ENCODE measurements around the gene EVC2. TPM values are rescaled to one million over a fixed set of nuclear protein-coding genes. Genes with fewer than 3 reads are reported as not detected.

Gene EVC2
- polyA plus RNA-seq, 1 donor from 2014 or later: 0.27 TPM

- H2AFZ ChIP-seq (ENCODE audit: low read depth, low read length): no peak overlapping the region
- H3K4me2 ChIP-seq (ENCODE audit: low read length): no peak overlapping the region
- no peaks in the 10 kb centered on the region for H3K79me2 ChIP-seq (replicated peaks; ENCODE audit: insufficient read depth, low read length)
- H3K27ac ChIP-seq (ENCODE audit: low read length): no peak overlapping the region
- H3K9me3 ChIP-seq (ENCODE audit: low read length): no peaks in the 10 kb centered on the region
- H3F3A ChIP-seq (ENCODE audit: insufficient read depth, low read length, poor library complexity, severe bottlenecking): no peaks in the 10 kb centered on the region
- TF ChIP-seq SMC3 (conservative IDR thresholded peaks at IDR 0.05; ENCODE audit: poor library complexity) (no peak), TAF1 (IDR thresholded peaks at IDR 0.05; ENCODE audit: low read depth) (no peak), POLR2AphosphoS5 (IDR thresholded peaks at IDR 0.05) (no peak), EZH2 (IDR thresholded peaks at IDR 0.05; ENCODE audit: borderline replicate concordance, insufficient read depth, low read length, poor library complexity, severe bottlenecking) (no peak), EP300 (conservative IDR thresholded peaks at IDR 0.05; ENCODE audit: poor library complexity, severe bottlenecking) (no peak), MXI1 (conservative IDR thresholded peaks at IDR 0.05; ENCODE audit: poor library complexity, severe bottlenecking) (no peak), RAD21 (conservative IDR thresholded peaks at IDR 0.05) (no peak)
- TF ChIP-seq, protein P1, sequence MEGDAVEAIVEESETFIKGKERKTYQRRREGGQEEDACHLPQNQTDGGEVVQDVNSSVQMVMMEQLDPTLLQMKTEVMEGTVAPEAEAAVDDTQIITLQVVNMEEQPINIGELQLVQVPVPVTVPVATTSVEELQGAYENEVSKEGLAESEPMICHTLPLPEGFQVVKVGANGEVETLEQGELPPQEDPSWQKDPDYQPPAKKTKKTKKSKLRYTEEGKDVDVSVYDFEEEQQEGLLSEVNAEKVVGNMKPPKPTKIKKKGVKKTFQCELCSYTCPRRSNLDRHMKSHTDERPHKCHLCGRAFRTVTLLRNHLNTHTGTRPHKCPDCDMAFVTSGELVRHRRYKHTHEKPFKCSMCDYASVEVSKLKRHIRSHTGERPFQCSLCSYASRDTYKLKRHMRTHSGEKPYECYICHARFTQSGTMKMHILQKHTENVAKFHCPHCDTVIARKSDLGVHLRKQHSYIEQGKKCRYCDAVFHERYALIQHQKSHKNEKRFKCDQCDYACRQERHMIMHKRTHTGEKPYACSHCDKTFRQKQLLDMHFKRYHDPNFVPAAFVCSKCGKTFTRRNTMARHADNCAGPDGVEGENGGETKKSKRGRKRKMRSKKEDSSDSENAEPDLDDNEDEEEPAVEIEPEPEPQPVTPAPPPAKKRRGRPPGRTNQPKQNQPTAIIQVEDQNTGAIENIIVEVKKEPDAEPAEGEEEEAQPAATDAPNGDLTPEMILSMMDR (IDR thresholded peaks at IDR 0.05; ENCODE audit: poor library complexity, severe bottlenecking): no peak
- TF ChIP-seq, protein P2, sequence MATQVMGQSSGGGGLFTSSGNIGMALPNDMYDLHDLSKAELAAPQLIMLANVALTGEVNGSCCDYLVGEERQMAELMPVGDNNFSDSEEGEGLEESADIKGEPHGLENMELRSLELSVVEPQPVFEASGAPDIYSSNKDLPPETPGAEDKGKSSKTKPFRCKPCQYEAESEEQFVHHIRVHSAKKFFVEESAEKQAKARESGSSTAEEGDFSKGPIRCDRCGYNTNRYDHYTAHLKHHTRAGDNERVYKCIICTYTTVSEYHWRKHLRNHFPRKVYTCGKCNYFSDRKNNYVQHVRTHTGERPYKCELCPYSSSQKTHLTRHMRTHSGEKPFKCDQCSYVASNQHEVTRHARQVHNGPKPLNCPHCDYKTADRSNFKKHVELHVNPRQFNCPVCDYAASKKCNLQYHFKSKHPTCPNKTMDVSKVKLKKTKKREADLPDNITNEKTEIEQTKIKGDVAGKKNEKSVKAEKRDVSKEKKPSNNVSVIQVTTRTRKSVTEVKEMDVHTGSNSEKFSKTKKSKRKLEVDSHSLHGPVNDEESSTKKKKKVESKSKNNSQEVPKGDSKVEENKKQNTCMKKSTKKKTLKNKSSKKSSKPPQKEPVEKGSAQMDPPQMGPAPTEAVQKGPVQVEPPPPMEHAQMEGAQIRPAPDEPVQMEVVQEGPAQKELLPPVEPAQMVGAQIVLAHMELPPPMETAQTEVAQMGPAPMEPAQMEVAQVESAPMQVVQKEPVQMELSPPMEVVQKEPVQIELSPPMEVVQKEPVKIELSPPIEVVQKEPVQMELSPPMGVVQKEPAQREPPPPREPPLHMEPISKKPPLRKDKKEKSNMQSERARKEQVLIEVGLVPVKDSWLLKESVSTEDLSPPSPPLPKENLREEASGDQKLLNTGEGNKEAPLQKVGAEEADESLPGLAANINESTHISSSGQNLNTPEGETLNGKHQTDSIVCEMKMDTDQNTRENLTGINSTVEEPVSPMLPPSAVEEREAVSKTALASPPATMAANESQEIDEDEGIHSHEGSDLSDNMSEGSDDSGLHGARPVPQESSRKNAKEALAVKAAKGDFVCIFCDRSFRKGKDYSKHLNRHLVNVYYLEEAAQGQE (IDR thresholded peaks at IDR 0.05; ENCODE audit: borderline replicate concordance): no peak
- no peak overlapping the region for H3K4me3 ChIP-seq (ENCODE audit: low read length)
- H3K9ac ChIP-seq (ENCODE audit: low read length): no peak overlapping the region
- H3K27me3 ChIP-seq (ENCODE audit: insufficient read depth, low read depth, low read length): no peaks in the 10 kb centered on the region
- no peaks in the 10 kb centered on the region for H3K36me3 ChIP-seq (ENCODE audit: insufficient read depth, low read length)
- H3K9me2 ChIP-seq (ENCODE audit: insufficient read depth, low read length): no peaks in the 10 kb centered on the region
- no peaks in the 10 kb centered on the region for H4K20me1 ChIP-seq (ENCODE audit: insufficient read depth)
Measured at GRCh38 chr4:5631352-5632065, 76.8 kb downstream of the EVC2 start.

DNA sequence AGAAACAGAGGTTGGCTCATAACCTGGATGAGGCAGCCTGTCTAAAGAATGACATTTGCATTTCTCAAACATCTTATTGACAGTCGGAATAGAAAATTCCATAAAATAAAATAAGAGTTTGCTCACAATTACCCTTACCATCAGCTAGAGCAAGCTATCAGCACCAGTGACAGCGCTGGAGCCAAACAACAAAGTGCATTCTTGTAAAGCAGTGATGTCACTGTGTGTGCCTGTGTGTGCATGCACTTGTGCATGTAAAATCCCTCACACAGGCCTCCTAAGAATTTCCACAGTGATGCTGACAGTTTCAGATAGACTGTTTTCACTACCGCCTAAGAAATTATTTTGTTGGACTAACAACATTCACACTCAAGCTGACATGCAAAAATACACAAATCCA is 77.6 kb downstream of the EVC2 start:
- Histone ChIP-seq H3K36me3 (ENCODE audit: insufficient read depth, low read length) (no peaks in the 10 kb centered on the region), H3K27ac (ENCODE audit: low read length) (no peak overlapping the region), H3K79me2 (replicated peaks; ENCODE audit: insufficient read depth, low read length) (no peaks in the 10 kb centered on the region), H3K9me2 (ENCODE audit: insufficient read depth, low read length) (no peaks in the 10 kb centered on the region), H3K4me2 (ENCODE audit: low read length) (no peak overlapping the region), H3K9ac (ENCODE audit: low read length) (no peak overlapping the region), H2AFZ (ENCODE audit: low read depth, low read length) (no peak overlapping the region), H3F3A (ENCODE audit: insufficient read depth, low read length, poor library complexity, severe bottlenecking) (no peaks in the 10 kb centered on the region), H3K27me3 (ENCODE audit: insufficient read depth, low read depth, low read length) (no peaks in the 10 kb centered on the region), H4K20me1 (ENCODE audit: insufficient read depth) (no peaks in the 10 kb centered on the region), H3K9me3 (ENCODE audit: low read length) (no peaks in the 10 kb centered on the region), H3K4me3 (ENCODE audit: low read length) (no peak overlapping the region)
- TF ChIP-seq, protein P1 (IDR thresholded peaks at IDR 0.05; ENCODE audit: poor library complexity, severe bottlenecking): no peak
- TF ChIP-seq TAF1 (IDR thresholded peaks at IDR 0.05; ENCODE audit: low read depth) (no peak), POLR2AphosphoS5 (IDR thresholded peaks at IDR 0.05) (peak; percentile 23), RAD21 (conservative IDR thresholded peaks at IDR 0.05) (no peak), EZH2 (IDR thresholded peaks at IDR 0.05; ENCODE audit: borderline replicate concordance, insufficient read depth, low read length, poor library complexity, severe bottlenecking) (no peak)
